SJCRH30 (cell line): Measurements from ENCODE around the gene PRKAR1A. TPM values are rescaled to one million over a fixed set of nuclear protein-coding genes. Genes with fewer than 3 reads are reported as not detected.

Source experiments
- total RNA-seq: library from RNA; depleted of rRNA; stranded (reverse); fragments of >200 nt; shearing (Covaris generic); gene quantifications from 2 replicates; pipeline ENCODE4 v1.2.3, GENCODE V29; 2014; rRNA removed

The PRKAR1A gene
- total RNA-seq, 1 experiment from 2014 or later: 454 TPM

Other genes starting within 250 kb of the PRKAR1A start
- gene SLC16A6, start 221.3 kb upstream of the PRKAR1A start, total RNA-seq: 0.18 and 0.30 TPM in 2 replicates
- gene ARSG, start 220.9 kb upstream of the PRKAR1A start, total RNA-seq: 1.0 and 1.9 TPM in 2 replicates
- 19.0 and 25.8 TPM in 2 replicates for gene WIPI1, start 54.9 kb upstream of the PRKAR1A start, total RNA-seq
- gene FAM20A, start 88.9 kb downstream of the PRKAR1A start, total RNA-seq: 0.86 and 1.0 TPM in 2 replicates